Raji (cell line): ENCODE measurements around the gene RALGAPA2.

Experiments used
- POLR2A ChIP-seq: IDR thresholded peaks from 2 replicates; pipeline ENCODE4 v1.6.1; 2011; ENCODE audit warnings: low read depth, low read length, control low read depth; ENCODE audit not compliant: insufficient read depth

RALGAPA2 gene

DNA sequence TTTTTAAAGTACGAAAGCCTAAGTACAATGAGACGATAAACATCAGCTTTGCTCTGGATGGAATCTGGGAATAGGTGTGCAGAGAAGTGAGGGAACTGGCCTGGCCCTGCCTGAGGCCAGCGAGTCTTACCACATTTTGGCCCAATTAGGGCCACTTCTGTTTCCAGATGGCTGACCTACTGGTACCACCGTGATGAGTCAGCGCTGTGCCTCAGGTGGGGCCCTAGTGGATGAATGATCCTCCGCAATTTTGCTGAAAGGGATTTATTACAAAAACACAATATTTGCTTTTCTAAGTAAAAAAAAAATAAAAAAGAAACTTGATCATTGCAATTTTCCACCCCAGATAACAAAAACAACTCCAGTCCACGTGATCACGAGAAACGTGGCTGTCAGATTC, 322.1 kb downstream of the RALGAPA2 start:
- no peak for TF ChIP-seq POLR2A

DNA sequence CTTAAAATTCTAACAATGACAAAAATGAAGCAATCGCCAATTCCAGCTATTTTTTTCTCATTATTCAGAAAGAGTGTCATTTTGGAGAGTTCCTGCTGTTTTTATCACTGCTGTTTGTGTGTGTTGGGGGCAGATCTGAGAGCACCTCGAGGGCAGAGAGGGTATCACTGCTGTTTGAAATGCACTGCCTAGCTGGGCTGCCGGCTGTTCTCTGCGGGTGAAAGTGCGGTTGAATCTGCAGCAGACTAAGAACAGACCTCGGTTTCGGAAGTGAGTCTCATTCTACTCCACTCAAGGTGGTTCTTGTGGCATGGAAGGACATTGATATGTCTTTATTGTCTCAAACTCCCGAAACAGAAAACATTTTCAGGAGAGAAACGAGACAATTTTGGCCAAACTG, 326.3 kb downstream of the RALGAPA2 start:
- TF ChIP-seq POLR2A: no peak

DNA sequence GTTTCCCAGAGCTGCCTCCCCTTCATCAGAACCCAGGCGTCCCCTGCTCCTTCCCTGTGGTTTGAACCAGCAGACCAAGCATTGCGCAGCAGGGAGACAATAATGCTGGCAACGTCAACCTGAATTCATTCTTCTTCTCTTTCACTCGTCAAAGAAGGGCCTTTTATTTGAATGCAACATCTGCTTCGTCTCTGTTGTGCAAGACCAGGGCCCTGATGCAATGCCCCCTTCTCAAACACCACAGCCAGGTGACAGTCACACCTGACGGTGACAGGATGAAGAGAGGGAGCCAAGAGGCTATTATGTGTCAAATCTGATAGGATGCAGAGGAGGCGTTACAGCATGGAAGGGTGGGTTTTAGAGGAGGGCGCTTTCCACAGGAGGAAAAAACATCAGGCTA, 336.6 kb downstream of the RALGAPA2 start:
- TF ChIP-seq POLR2A: no peak

DNA sequence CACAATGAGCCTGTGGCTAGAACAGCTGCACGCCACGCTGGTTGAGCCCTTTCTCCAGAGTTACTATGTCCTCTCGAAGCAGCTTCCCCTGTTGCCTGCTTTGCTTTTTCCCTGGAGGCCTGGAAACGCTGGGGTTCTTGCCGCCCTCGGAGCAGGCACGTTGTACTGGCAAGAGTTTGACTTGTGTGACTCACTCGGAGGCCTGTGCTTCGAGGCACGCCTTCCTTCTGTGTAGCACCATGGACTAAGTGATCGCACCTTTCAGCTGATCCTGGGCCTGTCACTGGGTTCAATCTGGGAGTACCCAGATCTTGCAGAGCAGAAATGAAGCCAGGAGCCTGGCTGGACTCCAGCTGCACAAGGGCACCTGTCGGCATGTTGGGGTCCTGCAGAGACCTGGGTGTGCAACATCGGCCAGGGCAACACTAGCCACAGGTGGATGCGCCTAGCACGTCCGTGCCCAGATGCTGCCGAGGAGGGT, 339.3 kb downstream of the RALGAPA2 start:
- TF ChIP-seq POLR2A: no peak

DNA sequence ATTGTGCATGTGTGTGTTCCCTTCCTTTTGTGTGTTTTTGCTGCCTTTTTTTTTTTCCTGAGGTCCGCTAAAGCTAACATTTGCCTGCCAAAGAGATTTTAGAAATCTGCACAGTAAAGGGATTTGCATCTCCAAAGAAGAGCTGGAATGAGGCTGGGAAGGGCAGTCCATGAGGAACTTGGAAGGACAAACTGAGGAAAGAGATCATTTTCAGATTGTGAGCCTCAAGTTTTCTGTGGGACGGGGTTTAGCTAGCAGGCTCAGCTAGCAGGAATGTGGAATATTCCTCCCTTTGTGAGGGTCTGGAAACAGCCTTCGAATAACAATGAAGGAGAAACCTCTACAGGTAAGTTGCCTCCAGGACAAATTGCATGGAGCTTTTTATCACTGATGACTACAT, 340.8 kb downstream of the RALGAPA2 start:
- no peak for TF ChIP-seq POLR2A

DNA sequence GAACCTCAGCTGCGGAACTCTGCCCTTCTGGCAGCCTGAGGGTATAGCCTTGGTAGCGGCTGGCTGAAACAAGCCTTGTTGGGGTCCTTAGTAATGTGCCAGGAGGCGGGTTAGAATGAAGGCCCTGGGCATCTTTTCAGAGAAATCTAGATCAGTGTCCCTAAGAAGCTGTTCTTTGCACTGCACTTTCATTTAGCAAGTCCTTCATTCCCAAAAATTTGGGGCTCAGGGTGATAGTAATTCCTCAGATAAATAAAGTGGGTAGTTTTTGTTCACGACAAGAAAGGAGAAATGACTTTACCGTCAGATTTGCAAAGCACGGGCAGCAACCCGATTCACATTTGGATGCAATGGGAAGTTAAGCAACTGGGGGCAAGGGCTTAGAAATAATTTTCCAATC, 341.4 kb downstream of the RALGAPA2 start:
- no peak for TF ChIP-seq POLR2A

DNA sequence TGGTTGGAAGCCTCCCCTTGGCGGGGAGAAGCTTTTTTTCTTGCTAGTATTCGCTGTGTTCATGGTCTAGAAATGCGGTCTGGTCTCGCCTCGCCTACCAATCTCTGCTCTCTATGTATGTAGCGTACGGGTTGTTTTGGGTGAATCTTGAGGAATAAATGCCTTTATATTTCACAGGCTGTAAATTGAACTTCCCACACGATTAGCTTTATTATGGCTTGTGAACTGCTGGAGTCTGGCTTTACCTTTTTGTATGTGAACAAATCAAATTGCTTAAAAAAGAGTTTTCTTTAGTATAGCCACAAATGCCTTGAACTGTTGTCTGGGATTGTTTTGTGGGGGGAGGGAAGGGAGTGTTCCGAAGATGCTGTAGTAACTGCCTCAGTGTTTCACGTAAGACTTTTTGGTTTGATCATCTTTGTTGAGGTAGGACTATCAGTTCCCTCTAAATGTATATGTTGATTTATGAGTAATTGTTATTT, 342.3 kb downstream of the RALGAPA2 start:
- no peak for TF ChIP-seq POLR2A

DNA sequence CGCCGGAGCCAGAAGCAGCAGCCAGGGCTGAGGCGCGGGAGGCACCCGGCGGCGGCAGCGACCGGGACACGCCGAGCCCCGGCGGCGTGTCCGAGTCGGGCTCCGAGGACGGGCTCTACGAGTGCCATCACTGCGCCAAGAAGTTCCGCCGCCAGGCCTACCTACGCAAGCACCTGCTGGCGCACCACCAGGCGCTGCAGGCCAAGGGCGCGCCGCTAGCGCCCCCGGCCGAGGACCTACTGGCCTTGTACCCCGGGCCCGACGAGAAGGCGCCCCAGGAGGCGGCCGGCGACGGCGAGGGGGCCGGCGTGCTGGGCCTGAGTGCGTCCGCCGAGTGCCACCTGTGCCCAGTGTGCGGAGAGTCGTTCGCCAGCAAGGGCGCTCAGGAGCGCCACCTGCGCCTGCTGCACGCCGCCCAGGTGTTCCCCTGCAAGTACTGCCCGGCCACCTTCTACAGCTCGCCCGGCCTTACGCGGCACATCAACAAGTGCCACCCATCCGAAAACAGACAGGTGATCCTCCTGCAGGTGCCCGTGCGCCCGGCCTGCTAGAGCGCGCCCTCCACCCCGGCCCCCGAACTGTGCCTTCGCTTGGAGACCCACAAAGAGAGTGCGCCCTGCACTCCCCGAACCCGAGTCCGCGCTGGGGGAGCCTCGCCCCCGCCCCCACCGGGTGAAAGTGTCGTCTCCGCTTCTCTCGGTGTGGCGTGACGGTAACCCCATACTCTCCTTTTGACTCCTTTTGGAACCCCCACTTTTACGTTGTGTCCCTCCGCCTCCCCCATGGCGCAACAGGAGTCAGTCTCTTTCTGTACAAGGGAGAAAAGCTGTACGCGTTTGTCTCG, 343.0 kb downstream of the RALGAPA2 start:
- TF ChIP-seq POLR2A: no peak

DNA sequence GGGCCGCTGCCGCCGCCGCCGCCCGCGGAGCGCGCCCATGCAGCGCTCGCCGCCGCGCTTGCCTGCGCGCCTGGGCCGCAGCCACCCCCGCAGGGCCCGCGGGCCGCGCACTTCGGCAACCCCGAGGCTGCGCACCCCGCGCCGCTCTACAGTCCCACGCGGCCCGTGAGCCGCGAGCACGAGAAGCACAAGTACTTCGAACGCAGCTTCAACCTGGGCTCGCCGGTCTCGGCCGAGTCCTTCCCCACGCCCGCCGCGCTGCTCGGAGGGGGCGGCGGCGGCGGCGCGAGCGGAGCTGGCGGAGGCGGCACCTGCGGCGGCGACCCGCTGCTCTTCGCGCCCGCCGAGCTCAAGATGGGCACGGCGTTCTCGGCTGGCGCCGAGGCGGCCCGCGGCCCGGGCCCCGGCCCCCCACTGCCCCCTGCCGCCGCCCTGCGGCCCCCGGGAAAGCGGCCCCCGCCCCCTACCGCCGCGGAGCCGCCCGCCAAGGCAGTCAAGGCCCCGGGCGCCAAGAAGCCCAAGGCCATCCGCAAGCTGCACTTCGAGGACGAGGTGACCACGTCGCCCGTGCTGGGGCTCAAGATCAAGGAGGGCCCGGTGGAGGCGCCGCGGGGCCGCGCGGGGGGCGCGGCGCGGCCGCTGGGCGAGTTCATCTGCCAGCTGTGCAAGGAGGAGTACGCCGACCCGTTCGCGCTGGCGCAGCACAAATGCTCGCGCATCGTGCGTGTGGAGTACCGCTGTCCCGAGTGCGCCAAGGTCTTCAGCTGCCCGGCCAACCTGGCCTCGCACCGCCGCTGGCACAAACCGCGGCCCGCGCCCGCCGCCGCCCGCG, 343.8 kb downstream of the RALGAPA2 start:
- TF ChIP-seq POLR2A: no peak

DNA sequence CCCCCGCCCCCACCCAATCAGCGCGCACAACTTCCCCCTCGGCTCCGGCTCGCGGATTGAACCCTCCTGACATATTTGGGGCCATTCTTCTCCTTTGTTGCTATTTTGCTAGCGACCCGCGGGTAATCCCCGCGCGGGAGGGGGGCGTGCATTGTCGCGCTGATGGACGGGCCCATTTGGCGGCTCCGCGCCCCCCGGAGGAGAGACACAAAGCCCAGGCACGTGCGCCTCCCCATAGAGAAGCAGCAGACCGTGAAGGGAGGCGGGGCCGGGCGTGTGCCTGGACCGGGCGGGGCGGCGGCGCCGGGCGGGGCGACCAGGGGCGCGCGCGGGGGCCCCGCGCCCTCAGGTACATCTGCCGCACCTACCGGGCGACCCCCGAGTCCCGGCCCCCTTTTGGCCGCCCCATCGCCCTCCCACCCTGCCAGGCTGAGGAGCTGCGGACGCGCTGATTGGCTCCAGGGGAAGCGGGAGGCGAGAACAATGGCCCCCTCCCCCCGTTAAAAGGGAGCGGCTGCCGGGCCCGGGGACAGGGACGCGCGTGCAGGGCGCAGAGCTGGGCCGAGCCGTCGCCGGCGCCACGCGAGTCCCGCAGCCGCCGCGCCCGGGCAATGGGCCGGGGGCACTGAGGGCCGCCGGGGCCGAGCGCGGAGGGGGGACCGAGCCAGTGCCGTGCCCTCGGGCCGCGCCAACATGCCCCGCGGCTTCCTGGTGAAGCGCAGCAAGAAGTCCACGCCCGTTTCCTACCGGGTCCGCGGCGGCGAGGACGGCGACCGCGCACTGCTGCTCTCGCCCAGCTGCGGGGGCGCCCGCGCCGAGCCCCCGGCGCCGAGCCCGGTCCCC, 344.6 kb downstream of the RALGAPA2 start, which contains the start of gene INSM1:
Gene INSM1, plus strand, starts transcription at position 530 of the 843 bp plus-strand sequence. Its CDS starts 164 bp downstream, at position 694.
- no peak for TF ChIP-seq POLR2A

DNA sequence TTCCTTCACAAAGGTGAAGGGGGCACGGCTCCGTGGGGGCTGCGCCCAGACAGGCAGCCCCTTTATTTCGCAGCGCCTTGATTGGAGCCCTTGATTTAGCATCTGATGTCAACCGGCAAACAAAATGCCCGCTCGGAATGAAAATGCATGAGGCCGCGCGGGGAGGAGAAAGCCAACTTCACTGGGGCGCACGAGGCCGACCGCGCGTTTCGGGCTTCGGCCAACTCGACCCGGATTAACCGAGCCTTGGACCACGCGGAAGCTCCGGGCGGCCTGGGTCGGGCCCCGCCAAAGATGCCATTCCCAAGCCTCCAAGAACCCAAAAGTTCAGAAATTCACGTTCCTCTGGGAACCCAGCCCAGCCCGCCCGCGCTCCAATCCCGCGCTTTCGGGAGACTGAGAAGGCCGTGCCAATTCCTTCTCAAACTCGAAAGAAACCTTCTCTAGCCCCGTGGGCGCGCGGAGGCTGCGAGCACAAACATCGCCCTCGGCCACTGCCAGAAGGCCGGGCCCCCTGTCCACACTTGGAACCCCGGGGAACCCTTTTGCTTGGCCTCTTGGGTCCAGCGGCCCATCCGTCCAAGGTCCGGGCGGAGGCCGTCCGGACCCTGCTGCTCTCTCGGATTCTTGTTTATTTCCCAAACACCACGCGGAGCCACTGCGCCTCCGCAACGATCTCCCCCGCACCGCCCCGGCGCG, 345.4 kb downstream of the RALGAPA2 start:
- TF ChIP-seq POLR2A: no peak

DNA sequence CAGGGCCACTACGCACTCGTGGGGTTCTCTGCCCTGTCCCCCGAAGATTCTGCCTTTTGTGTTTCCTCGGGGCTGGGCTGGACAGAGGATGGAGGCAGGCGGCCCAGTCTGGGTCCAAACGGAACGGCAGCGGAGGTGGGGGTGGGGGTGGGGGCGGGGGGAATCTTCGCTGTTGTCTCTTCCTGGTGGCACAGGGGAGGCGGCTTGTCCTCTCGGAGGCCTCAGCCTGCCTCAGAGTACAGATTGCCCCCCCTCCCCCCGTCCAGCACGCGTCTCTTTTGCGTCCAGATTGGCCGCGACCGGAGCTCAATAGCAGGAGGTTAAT, 345.9 kb downstream of the RALGAPA2 start:
- no peak for TF ChIP-seq POLR2A

DNA sequence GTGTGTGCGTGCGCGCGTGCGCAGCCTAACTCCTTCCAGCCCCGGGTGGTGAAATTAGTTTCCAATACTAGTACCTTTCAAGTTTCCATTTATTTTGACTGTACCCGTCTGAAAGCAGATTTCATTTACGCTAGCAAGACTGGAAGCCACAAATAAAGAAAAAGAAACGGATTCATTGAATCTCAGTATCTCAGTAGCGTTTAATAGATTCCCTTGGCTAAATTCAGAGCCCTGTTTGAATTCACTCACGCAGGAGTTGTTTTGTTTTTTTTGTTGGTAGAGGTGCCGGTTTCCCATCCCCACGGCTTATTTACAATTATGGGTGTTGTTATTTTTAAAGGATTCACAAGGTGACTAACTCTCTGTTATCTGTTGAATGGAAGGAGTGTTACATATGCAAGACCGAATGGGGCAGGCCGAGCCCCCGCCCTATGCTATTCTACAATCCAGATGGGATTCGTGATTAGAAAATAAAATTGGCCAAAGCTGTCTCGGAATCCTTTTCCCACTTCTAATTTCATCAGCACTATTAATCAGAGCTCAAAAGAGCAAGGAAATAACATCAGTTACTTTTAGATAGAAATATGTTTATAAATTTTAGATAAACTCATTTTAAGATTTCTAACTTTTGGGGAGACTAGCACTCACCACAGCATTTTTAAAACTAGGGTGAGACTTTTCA, 346.8 kb downstream of the RALGAPA2 start:
- no peak for TF ChIP-seq POLR2A
